PC-9 (cell line): Measurements from ENCODE around the gene YEATS2.

Source experiments
- EZH2 ChIP-seq: fragments of 200-600 bp; sonication (generic); IDR thresholded peaks from 2 replicates; pipeline ENCODE4 v1.8.0; 2017; ENCODE audit warnings: antibody characterized with exemption, low read depth
- TF ChIP-seq, protein P1 (sequence below): fragments of 200-600 bp; sonication (generic); conservative IDR thresholded peaks from 2 replicates; pipeline ENCODE4 v1.6.1; 2017; ENCODE audit warnings: mixed run types, antibody characterized with exemption, mild to moderate bottlenecking, moderate library complexity

DNA sequence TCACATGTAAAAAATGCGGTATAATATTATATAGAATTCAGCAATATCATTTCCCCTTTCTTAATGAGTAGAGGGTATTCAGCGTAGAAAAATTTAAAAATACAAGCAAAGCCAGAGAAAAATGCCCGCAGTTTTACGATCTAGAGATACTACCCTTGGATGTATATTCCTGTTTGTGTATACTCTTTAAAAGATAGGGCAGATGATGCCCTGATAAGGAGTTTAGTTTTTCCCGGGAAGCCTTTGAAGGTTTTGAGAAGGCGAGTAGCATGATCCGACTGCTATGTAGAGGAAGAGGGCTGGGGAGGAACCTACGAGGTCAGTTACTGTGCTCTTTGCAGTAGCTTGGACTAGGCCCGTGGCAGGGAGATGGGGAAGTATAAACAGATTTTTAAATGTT, 1.2 kb downstream of the YEATS2 start:
- TF ChIP-seq, protein P1, sequence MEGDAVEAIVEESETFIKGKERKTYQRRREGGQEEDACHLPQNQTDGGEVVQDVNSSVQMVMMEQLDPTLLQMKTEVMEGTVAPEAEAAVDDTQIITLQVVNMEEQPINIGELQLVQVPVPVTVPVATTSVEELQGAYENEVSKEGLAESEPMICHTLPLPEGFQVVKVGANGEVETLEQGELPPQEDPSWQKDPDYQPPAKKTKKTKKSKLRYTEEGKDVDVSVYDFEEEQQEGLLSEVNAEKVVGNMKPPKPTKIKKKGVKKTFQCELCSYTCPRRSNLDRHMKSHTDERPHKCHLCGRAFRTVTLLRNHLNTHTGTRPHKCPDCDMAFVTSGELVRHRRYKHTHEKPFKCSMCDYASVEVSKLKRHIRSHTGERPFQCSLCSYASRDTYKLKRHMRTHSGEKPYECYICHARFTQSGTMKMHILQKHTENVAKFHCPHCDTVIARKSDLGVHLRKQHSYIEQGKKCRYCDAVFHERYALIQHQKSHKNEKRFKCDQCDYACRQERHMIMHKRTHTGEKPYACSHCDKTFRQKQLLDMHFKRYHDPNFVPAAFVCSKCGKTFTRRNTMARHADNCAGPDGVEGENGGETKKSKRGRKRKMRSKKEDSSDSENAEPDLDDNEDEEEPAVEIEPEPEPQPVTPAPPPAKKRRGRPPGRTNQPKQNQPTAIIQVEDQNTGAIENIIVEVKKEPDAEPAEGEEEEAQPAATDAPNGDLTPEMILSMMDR, result no peak
- no peak for TF ChIP-seq EZH2
